GM13976 (cell line): ENCODE results near the gene SLC34A3.

Source experiments
- DNase-seq: peaks from one replicate; pipeline ENCODE4 v3.0.0; 2012; ENCODE audit warnings: low spot score
- CTCF ChIP-seq: IDR thresholded peaks from 2 replicates; pipeline ENCODE4 v1.5.1; 2012; ENCODE audit warnings: borderline replicate concordance, mild to moderate bottlenecking; ENCODE audit not compliant: insufficient read depth; ENCODE audit errors: extremely low read depth, missing control alignments, control extremely low read depth
- in situ Hi-C: fragments of 300-500 bp; cut with MboI; formaldehyde crosslinking; loops from one replicate; pipeline ENCODE4 v1.12.0; 2022; ENCODE audit warnings: low sequenced_read_pairs, mixed read lengths, inconsistent platforms; ENCODE audit not compliant: unreplicated experiment

Gene SLC34A3

GRCh38 chr9:137270929-137271695 lies 40.4 kb downstream of the SLC34A3 start:
- in situ Hi-C loops = no loop called here

GRCh38 chr9:137271696-137272076 lies 41.0 kb downstream of the SLC34A3 start:
- in situ Hi-C loops = no loop called here
- DNase-seq = no peak
- TF ChIP-seq CTCF = no peak

More at GRCh38 chr9:137270929-137271695, 40.4 kb downstream of the SLC34A3 start:
- DNase-seq = no peak
- no peak for TF ChIP-seq CTCF

GRCh38 chr9:137272241-137273094 lies 41.8 kb downstream of the SLC34A3 start:
- DNase-seq = no peak
- no peak for TF ChIP-seq CTCF
- in situ Hi-C loops = no loop called here

GRCh38 chr9:137273095-137273490 lies 42.4 kb downstream of the SLC34A3 start:
- TF ChIP-seq CTCF = no peak
- in situ Hi-C loops = no loop called here
- DNase-seq = no peak

DNA sequence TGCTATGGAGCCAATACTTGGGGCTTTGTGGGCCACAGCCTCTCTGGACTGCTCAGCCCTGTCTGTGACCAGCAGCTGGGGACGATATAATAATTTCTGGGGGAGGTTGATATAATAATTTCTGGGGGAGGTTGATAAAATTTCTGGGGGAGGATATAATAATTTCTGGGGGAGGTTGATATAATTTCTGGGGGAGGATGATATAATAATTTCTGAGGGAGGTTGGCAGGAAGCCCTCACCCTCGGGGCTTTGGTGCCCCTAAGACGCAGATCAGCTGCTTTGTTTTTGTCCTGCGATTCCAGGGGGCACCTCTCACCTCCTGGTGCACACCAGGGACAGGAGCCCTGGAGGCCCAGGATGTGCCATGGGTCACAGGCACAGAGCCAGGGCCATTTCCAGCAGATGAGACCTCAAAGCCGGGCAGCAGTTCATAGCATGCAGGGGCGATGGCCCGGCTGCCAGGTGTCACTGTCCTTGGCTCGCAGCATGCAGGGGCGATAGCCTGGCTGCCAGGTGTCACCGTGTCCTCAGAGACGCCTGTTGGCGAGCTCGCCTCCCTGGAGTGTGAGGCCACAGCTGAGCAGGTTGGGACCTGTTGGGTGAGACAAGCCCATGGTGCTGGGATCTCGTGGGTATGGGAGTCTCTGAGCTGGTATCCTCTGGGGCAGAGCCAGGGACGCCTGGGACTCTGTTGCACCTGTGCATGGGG lies 43.1 kb downstream of the SLC34A3 start:
- in situ Hi-C loops = no loop called here
- DNase-seq = no peak
- TF ChIP-seq CTCF = no peak

DNA sequence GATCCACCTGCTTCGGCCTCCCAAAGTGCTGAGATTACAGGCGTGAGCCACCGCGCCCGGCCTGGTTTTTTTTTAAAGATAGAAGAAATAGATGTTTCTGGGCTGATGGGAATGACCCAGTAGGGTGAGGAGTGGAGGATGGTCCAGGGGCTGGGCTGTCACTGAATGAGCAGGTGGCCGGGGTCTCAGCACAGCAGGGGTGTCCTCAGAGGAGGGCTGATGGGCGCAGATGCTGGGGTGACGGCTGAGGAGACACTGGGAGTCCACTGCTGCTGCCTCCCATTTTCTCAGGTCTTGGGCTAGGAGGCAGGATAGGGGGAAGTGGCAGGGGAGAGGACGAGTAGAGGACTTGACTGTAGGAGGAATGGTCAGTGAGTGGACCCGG lies 44.5 kb downstream of the SLC34A3 start:
- DNase-seq = no peak
- no peak for TF ChIP-seq CTCF
- in situ Hi-C loops = loop anchor here (25.0 kb wide), 1 partner anchor 262 kb away; no protein-coding TSS in a partner anchor
